NB4 (cell line): ENCODE measurements around the gene ENTPD6.
"Not testable (repeated sequence)": the region's sequence is repeated elsewhere in the genome, so short reads cannot be mapped to it uniquely, and the experiment has no call there.

ENCODE experiments used
- DNase-seq: peaks from one replicate; pipeline ENCODE4 v3.0.0; 2010; ENCODE audit warnings: low read depth
- H3K4me3 ChIP-seq: one replicate; pipeline ENCODE4 v1.5.1; 2011; ENCODE audit warnings: mild to moderate bottlenecking, low read depth, low read length, moderate library complexity
- MYC ChIP-seq: IDR thresholded peaks from 2 replicates; pipeline ENCODE4 v1.6.1; 2011; ENCODE audit warnings: low read depth, low read length
- POLR2A ChIP-seq: IDR thresholded peaks from 2 replicates; pipeline ENCODE4 v1.6.1; 2011; ENCODE audit warnings: mild to moderate bottlenecking; ENCODE audit not compliant: insufficient read length; ENCODE audit errors: extremely low read depth
- TF ChIP-seq, protein P1 (sequence below): IDR thresholded peaks from one replicate; pipeline ENCODE4 v1.5.1; 2012; ENCODE audit warnings: low read depth, low read length
- TF ChIP-seq, protein P2 (sequence below): IDR thresholded peaks from 2 replicates; pipeline ENCODE4 v1.6.1; 2011; ENCODE audit warnings: low read depth, low read length

ENTPD6 gene

DNA sequence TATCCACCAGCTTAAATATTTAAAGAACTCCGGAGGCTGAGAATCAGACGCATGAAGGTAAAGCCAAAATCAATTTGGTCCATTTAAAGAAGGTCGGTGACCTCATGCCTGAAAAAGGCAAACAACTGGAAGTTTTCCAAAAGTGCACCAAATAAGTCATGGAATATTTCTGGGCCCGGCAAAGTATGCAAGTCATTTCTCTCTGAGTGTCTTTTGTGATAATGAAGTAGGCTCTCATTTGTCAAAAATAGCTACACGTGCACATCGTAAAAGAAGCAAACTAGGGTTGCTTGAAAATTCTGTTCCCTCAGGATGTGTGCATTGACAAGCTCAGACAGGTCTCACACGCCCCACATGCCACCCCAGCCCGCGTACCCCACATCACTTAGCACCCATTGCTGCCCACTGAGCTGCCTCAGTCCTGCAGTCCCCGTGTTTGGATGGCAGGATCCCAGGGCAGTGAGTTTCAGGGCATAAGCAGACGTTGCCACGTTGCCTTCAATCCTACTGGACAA, 31.9 kb downstream of the ENTPD6 start:
- H3K4me3 ChIP-seq: no peak overlapping the region
- no peak for DNase-seq
- TF ChIP-seq, protein P1, sequence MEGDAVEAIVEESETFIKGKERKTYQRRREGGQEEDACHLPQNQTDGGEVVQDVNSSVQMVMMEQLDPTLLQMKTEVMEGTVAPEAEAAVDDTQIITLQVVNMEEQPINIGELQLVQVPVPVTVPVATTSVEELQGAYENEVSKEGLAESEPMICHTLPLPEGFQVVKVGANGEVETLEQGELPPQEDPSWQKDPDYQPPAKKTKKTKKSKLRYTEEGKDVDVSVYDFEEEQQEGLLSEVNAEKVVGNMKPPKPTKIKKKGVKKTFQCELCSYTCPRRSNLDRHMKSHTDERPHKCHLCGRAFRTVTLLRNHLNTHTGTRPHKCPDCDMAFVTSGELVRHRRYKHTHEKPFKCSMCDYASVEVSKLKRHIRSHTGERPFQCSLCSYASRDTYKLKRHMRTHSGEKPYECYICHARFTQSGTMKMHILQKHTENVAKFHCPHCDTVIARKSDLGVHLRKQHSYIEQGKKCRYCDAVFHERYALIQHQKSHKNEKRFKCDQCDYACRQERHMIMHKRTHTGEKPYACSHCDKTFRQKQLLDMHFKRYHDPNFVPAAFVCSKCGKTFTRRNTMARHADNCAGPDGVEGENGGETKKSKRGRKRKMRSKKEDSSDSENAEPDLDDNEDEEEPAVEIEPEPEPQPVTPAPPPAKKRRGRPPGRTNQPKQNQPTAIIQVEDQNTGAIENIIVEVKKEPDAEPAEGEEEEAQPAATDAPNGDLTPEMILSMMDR: no peak
- no peak for TF ChIP-seq MYC
- no peak for TF ChIP-seq POLR2A
- TF ChIP-seq, protein P2, sequence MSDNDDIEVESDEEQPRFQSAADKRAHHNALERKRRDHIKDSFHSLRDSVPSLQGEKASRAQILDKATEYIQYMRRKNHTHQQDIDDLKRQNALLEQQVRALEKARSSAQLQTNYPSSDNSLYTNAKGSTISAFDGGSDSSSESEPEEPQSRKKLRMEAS: no peak

DNA sequence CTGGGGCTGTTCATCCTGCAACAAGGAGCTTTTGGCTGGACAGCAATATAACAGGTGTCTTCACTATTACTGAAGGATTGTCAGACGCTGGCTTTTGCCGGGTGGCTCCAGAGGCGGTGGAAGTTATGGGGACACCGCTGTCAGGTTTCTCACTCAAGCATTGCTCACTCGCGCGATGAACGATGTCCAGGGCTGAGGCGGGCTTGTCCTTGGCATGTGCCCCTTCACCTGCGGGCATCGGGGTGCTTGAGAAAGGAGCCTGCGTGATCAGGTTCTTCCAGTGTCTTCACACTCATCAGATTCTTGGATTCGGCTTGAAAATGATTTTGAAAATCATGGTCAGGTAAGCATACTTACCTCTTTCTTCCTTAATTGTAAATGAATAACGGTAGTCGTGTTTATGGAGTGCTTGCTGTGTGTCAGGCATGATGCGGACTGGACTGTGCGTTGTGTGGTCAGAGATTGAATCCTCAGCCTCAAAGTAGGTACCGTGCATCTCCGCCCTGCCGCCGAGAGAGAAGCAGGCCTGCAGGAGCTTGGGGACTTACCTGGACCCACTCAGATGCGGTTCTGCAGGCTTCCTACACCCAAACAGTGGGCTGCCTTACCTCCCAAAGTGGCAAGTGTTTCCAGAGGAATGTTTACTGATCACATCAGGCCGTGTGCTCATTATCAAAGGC, 34.1 kb downstream of the ENTPD6 start:
- no peak overlapping the region for H3K4me3 ChIP-seq
- DNase-seq: no peak
- TF ChIP-seq, protein P2: no peak
- TF ChIP-seq MYC (no peak), POLR2A (no peak)
- TF ChIP-seq, protein P1: no peak

DNA sequence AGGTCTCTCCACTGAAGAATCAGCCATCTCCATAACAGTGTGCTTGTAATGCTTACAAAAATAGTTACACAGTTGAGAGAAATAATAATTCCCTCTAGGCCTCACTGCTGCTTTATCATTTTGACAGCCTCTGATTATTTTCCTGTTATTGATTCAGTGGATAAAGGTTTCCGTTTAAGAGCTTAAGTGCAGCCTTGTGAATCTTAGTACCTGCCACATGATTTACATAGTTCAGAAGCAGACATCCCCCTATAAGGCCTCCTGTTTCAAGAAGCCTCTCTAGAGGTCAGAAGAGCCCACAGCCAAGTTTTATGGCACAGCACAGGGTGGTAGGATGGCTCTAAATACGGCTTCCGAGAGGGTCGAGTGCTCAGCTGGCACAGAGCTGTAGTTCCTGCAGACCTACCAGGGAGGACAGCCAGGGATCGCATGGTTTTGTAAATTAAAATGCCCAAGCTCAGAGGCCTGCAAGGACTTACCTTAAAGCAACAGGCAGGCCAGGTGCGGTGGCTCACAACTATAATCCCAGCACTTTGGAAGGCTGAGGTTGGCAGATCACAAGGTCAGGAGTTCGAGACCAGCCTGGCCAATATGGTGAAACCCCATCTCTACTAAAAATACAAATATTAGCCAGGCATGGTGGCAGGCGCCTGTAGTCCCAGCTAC, 34.8 kb downstream of the ENTPD6 start:
- TF ChIP-seq MYC: no peak
- TF ChIP-seq, protein P2: no peak
- TF ChIP-seq POLR2A: no peak
- TF ChIP-seq, protein P1: no peak
- DNase-seq: no peak
- H3K4me3 ChIP-seq: no peak overlapping the region

- DNase-seq: no peak
- TF ChIP-seq, protein P1: no peak
- TF ChIP-seq POLR2A: no peak
- TF ChIP-seq MYC: no peak
- TF ChIP-seq, protein P2: no peak
- H3K4me3 ChIP-seq: no peak overlapping the region
These were observed 37.7 kb downstream of the ENTPD6 start for GRCh38 chr20:25233016-25233772.

DNA sequence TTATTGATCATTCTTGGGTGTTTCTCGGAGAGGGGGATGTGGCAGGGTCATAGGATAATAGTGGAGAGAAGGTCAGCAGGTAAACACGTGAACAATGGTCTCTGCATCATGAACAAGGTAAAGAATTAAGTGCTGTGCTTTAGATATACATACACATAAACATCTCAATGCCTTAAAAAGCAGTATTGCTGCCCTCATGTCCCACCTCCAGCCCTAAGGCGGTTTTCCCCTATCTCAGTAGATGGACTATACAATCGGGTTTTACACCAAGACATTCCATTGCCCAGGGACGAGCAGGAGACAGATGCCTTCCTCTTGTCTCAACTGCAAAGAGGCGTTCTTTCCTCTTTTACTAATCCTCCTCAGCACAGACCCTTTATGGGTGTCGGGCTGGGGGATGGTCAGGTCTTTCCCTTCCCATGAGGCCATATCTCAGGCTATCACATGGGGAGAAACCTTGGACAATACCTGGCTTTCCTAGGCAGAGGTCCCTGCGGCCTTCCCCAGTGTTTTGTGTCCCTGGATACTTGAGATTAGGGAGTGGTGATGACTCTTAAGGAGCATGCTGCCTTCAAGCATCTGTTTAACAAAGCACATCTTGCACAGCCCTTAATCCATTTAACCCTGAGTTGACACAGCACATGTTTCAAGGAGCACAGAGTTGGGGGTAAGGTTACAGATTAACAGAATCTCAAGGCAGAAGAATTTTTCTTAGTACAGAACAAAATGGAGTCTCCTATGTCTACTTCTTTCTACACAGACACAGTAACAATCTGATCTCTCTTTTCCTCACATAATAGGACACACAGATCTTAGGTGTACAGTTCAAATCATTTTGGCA, 38.7 kb downstream of the ENTPD6 start:
- not testable (repeated sequence) for H3K4me3 ChIP-seq, DNase-seq
